Muscle of back (tissue), 11 donors: ENCODE data around the gene RIMBP2. TPM values are rescaled to one million over a fixed set of nuclear protein-coding genes. Genes with fewer than 3 reads are reported as not detected.

Experiments used
- DNase-seq, 3 donors: peaks; one replicate each; pipeline versions ENCODE4 v3.0.0 to v3.0.0-alpha.2; 2013
- polyA plus RNA-seq, 10 donors: library from polyadenylated mRNA; unstranded; fragments of 120-200 nt; gene quantifications; one replicate each; pipeline ENCODE4 v1.2.1, GENCODE V29; 2013; ENCODE audit not compliant: insufficient read length in 10 of 10

The RIMBP2 gene
- polyA plus RNA-seq, 10 donors, result 0.62 to 2.1 (median 1.2) TPM

GRCh38 chr12:130444986-130445385 is 271.1 kb downstream of the RIMBP2 start:
- no peak for DNase-seq

GRCh38 chr12:130444061-130444460 is 272.0 kb downstream of the RIMBP2 start:
- peak in 1 of 3 donors; percentile 2 for DNase-seq

- DNase-seq, result no peak
Observed at GRCh38 chr12:130441771-130442760, 274.0 kb downstream of the RIMBP2 start.

GRCh38 chr12:130440411-130441080 is 275.6 kb downstream of the RIMBP2 start:
- DNase-seq, result no peak

GRCh38 chr12:130439250-130439649 is 276.8 kb downstream of the RIMBP2 start:
- no peak for DNase-seq

GRCh38 chr12:130438711-130439110 is 277.4 kb downstream of the RIMBP2 start:
- no peak for DNase-seq

GRCh38 chr12:130438243-130438620 is 277.9 kb downstream of the RIMBP2 start:
- no peak for DNase-seq

- no peak for DNase-seq
Observed at GRCh38 chr12:130437555-130438242, 278.4 kb downstream of the RIMBP2 start.

- no peak for DNase-seq
Observed at GRCh38 chr12:130436741-130437501, 279.2 kb downstream of the RIMBP2 start.

GRCh38 chr12:130435826-130436225 is 280.3 kb downstream of the RIMBP2 start:
- no peak for DNase-seq

- no peak for DNase-seq
Observed at GRCh38 chr12:130435331-130435730, 280.8 kb downstream of the RIMBP2 start.

- DNase-seq, result no peak
Observed at GRCh38 chr12:130434560-130434959, 281.5 kb downstream of the RIMBP2 start.

GRCh38 chr12:130433834-130434233 is 282.3 kb downstream of the RIMBP2 start:
- DNase-seq, result no peak

GRCh38 chr12:130433411-130433810 is 282.7 kb downstream of the RIMBP2 start:
- DNase-seq, result no peak

- no peak for DNase-seq
Observed at GRCh38 chr12:130431176-130431575, 284.9 kb downstream of the RIMBP2 start.

GRCh38 chr12:130429656-130430505 is 286.2 kb downstream of the RIMBP2 start:
- no peak for DNase-seq

- no peak for DNase-seq
Observed at GRCh38 chr12:130428116-130428515, 288.0 kb downstream of the RIMBP2 start.

GRCh38 chr12:130427381-130427887 is 288.7 kb downstream of the RIMBP2 start:
- no peak for DNase-seq

GRCh38 chr12:130425698-130426245 is 290.3 kb downstream of the RIMBP2 start:
- DNase-seq, result no peak
